Activated gamma-delta T cell treated with anti-CD3 and anti-CD28 coated beads, Interleukin-2, amount 50 U/mL, for 16 hours (primary cell): ENCODE data around the gene NOXRED1.

Source experiments
- DNase-seq: peaks from one replicate; pipeline ENCODE4 v3.0.0-alpha.2; 2020; ENCODE audit warnings: low read depth

The NOXRED1 gene

DNA sequence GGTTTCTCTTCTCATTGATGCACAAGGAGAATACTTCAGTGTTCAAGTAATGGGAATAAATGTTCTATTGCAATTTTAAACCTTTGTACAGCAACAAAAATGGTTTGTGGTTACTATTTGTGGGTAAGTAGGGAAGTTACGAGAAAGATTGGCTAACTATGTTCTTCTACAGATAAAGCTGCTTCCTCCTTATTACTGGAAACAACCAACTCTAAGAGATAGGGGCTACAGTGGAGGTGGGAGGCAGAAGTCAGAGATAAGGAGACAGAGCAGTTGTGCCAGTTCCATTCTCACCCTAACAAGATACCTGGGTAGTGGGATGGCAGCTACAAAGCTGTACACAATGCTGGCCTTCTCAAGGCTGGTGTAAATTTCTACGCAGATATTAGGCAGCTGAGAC lies 16.2 kb downstream of the NOXRED1 start:
- no peak for DNase-seq

DNA sequence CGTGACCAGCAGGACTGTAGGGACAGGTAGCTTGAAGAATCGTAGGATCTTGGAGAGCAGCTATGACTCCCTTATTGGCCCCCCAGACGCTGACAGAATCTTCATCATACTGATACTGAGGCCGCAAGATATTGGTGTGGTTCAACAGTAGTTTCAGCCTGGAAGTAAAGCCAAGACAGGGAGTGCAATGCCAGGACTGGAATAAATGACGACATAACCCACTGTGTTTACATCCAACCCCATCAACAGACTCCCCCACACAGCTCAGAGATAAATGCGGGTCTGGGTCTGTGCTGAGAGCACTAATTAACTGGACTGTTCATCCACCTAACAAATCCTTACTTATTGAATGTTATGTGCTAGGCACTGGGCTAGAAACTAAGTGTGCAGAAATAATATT lies 16.6 kb downstream of the NOXRED1 start:
- DNase-seq: no peak

DNA sequence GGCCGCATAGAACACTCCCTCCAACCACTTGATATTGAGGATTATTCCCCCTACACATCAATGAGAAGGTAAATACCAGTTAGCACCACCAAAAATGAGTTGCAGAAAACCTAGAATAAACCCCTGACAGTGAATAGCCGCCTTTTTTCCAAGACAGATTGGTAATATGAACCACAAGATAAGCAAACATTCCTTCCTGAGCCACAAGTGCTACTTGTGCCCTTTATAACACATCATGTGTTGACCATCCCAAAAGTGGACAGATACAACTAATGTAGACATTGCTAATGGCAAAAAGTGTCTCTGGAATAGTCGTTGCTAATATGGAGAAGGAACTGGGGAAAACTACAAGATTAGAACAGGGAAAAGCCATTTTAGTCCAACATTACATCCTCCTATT lies 17.2 kb downstream of the NOXRED1 start:
- no peak for DNase-seq

DNA sequence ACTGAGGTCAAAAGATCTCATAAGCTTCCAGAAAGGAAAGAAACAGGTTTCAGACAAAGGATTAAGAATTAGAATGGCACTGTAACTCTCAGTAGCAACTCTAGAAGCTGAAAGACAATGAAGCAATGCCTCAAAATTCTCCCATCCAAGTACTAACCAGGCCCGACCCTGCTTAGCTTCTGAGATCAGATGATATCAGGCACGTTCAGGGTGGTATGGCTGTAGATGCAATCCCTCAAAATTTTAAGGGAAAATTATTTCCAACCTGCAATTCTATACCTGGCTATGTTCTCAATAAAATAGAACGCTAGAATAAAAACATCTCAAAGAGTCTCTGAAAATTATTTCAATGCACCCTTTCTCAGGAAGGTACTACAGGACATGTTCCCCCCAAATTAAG lies 19.6 kb downstream of the NOXRED1 start:
- DNase-seq: no peak

DNA sequence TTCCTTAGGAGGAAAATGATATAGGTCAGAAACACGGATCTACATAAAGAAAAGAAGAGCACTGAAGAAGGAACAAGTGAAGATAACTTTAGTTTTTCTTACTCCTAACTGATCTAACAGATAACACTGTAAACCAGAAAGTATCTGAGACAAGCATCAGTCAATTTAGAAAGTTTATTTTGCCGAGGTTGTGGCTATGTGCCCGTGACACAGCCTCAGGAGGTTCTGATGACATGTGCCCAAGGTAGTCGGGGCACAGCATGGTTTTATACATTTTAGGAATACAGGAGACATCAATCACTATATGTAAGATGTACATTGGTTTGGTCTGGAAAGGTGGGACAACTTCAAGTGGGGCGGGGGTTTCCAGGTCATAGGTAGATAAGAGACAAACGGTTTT lies 23.1 kb downstream of the NOXRED1 start:
- no peak for DNase-seq

DNA sequence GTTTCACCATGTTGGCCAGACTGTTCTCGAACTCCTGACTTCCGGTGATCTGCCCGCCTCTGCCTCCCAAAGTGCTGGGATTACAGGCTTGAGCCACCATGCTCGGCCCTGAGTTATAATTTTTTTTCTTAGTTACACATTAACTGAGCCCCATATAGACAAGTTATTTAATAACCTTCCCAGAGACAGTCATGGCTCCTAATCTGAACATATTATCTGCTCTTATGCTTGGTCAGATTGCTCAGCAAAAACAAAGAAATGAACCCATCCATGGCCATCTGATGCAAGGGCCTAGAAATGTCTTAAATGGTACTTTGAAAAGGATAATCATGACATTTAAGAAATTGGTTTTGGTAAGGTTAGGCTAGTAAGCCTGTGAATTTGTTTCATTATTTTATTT lies 33.1 kb downstream of the NOXRED1 start:
- no peak for DNase-seq

DNA sequence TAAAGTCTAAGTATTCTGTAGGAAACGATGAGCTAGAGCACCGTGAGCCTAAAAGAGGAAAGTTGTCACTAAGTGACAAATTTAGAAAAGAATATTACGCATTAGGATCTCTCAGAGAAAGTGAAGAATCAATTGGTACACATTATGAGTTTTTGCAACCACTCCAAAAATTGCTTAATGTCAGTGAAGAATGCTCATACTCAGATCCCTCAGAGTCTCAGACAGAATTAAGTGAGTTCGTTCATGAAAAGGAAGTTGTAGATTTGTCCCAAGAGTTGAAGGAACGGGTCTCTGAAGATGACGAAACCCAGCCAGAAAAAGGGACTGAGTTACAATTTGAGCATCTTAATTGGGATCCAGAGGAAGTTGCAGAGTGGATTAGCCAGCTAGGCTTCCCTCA lies 44.6 kb downstream of the NOXRED1 start:
- DNase-seq: no peak

DNA sequence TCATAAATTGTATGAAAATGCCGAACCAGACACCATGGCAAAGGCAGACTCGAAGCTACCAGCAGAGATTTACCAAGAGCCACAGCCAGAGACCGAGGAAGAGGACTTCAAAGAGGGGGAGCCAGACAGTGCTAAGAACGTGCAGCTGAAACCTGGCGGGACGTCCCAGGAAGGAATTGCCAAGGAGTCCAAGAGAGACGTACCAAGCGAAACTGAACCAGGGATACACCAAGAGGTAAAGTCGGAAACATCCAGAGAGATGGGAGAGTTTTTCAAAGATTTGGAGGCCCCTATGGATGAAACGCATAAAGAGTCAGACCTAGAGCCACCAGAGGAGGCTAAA lies 45.9 kb downstream of the NOXRED1 start:
- no peak for DNase-seq

DNA sequence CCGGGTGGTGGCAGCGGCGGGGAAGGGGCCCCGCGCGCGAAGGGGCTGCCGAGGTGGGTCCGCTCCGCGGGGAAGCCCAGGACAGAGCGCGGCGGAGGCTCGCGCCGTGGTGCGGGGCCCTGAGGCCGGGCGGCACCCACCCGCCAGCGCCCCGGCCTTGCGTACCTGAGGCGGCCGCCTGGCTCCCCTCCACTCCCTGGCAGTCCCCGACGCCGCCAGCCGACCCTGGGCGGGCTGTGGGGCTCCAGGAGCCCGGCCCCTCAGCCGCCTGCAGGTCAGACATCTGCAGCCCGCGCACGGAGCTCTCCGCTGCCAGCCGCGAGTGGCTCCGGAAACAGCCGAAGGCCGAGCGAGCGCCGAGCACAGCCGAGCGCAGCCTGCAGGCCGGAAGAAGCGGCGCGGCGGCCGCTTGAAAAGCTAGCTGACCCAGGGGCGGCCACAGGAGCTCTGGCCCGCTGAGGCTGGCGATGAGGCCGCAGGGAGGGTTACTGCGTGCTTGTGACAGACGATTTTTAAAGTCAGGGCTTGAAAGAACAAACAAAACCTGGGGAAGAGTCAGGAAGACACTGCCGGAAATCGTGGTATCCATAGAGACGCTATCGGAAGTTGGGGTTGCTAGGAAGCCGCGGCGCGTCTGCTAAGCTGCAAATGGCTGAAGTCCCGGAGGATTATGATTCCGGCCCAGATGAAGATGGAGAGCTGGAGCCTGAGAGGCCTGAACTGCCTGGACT lies 46.4 kb downstream of the NOXRED1 start, which contains the start of the genes SAMD15 and TMED8:
SAMD15 (plus strand) TSS at position 609 of the 731 bp plus-strand sequence; CDS start at position 649, 40 bp downstream.
TMED8 (minus strand) TSS at position 324 of the 731 bp plus-strand sequence; CDS start at position 283, 41 bp downstream.
- DNase-seq: peak; percentile 68

DNA sequence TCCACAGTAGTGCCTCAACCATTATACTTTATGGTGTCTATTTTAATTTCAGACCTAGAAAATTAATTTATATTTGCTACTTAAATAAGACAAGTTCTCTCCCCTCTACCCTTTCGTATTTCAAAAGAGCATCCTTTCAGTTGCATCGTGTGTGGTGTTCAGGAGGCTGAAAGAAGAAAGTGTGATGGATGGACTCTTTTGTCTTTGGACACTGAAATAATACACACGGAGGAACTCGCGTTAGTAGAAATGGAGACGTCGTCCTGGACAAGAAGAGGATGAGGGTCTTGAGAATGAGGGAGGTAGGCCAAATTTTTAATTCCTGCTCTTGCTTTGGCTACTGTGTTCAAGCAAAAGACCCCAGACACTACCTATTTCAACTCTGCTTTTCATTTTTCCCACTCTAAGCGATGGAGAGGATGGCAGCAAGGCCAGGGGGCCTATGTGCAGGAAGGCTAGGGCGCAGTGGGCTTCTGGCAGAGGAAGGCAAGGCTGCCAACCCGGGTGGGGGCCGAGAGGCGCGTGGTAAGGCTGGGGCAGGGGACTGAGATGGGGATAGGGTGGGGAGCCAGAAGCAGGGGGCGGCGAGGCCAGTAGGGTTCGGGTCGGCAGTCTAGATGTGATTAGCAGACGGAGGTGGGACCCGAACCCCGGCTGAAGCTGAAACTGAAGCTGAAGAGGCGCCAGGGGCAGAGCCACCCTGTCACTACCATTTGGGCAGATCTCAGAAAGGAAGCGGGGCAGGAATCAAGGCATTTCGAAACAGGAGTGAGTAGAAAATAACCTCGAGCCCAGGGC lies 47.2 kb downstream of the NOXRED1 start:
- DNase-seq: peak; percentile 4

DNA sequence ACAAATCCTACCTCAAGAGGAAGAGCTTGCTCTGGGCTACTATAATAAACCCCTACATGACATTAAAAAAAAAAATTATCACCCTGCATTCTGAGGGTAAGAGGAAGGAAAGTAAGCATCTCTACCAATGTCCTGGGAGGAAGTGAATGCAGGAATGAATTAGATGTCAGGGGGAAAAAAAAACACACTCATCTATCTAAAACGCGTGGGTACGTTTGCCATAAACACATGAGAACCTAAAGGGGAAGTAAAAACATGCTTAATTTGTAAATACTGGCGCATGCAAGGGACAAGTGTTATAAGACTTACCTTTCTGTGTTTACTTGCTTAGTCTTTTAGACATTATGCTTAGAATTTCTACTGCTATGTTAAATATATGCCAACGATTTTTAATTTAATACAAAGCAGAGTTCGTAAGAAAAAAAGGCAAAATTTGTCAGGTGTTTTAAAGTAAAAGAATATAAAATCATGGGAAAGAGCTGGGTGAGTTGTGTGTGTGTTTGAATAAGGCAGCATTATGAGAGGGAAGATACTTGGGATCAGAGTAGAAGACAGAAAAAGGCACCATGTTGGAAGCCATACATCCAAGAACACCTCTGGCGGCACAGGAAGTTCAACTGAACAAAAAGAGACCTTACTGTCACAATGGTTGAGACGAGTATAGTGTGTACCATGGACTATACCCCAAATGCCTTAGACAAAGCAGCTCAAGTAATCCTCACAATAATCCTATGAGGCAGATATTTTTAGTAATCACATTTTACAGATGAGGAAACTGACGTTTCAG lies 48.0 kb downstream of the NOXRED1 start:
- DNase-seq: no peak

DNA sequence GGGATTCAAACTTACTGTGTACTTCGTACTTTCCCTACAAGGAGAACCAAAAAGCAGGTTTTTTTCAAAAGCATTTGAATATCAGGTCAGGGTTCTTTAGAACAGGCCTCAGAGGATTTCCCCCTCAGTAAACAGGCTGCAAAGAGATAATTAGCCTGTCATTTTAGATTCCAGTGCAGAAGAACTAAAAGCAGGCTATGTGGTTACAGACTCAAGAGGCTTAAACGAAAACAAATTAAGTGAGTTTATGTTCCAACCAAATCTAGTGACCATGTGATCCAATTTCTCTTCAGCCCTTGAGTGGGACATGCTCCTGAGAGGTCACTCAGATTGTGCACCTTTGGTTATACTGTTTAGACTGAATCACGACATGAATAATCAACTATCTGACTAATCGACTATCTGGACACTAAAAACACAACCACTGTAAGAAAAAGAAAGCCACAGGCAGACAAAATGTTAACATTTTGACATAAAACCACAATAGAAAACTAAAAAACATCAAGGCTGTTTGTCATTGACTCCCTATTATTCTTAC lies 51.0 kb downstream of the NOXRED1 start:
- DNase-seq: no peak

DNA sequence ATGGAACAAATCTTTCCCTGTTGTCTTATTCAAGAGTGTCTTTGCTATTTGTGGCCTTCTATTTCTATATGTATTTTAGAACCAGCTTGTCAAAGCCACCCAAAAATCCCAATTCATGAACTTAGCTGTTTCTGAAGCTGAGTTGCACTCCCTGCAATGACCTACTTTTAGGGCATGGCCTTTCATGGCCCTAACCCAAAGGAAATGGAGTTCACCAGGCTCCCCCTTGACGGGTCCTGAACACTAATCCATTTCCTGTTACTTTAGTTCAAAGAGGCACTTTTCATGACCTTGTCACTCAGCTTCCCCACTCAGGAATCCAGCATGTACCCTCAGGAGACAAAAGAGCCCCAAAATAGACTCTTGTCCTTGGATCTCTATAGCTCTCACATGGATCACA lies 54.0 kb downstream of the NOXRED1 start:
- no peak for DNase-seq

DNA sequence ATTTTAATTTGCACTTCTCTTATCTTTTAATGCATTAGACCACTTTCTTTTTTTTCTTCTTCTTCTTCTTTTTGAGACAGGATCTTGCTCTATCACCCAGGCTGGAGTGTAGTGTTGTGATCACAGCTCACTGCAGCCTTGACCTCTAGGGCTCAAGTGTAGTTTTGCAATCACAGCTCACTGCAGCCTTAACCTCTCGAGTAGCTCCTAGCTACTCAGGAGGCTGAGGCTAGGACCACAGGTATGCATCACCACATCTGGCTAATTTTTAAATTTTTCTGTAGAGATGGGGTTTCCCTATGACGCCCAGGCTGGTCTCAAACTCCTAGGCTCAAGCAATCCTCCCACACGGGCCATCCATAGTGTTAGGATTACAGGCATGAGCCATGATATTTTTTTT lies 59.2 kb downstream of the NOXRED1 start:
- DNase-seq: no peak

DNA sequence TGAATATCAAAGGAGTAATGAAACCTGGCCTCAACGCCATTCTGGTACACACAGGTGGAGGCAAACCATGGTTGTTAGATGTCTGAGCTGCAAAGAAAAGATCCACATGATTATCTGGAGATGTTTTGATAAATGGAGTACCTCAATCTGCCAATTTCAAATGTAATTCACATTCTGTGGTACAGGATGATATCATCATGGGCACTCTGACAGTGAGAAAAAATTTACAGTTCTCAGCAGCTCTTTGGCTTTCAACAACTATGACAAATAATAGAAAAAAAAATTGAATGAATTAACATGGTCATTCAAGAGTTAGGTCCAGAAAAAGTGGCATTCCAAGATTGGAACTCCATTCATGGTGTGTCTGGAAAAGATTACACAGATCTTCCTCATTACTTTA lies 63.7 kb downstream of the NOXRED1 start:
- DNase-seq: no peak

DNA sequence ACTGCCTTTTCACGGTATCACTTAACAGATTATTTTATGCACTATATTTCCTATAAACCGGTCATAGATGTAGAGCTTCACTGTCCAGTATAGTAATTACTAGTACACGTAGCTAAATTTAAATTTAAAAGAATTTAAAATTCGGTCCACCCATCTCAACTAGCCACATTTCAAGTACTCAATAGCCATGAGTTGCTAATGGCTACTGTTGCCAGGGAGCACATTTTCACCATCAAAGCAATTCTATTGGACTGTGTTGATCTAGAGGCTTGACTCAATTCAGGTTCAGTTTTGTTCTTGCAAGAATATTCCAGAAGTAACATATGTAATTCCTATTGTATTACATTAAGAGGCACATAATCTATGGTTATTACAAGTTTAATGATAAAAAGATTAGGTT lies 66.4 kb downstream of the NOXRED1 start:
- DNase-seq: no peak

DNA sequence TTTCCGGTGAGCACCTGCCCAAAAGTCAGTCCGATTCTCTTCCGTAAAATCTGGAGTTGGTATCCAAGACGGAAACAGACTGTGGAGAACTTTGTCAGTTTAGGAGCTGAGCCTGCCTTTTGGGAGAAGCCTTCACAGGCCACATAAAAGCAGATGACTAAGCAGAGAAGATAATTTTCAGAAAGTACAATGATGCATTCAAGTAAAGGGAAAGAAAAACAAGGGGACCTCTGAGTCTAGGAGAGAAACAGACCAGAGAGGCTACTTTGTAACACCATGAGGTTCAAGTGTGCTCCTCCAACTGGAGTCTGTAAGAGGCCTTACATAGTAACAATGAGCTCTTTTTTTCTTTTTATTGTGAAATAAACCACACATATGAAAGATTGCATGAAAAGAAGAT lies 67.5 kb downstream of the NOXRED1 start:
- no peak for DNase-seq

DNA sequence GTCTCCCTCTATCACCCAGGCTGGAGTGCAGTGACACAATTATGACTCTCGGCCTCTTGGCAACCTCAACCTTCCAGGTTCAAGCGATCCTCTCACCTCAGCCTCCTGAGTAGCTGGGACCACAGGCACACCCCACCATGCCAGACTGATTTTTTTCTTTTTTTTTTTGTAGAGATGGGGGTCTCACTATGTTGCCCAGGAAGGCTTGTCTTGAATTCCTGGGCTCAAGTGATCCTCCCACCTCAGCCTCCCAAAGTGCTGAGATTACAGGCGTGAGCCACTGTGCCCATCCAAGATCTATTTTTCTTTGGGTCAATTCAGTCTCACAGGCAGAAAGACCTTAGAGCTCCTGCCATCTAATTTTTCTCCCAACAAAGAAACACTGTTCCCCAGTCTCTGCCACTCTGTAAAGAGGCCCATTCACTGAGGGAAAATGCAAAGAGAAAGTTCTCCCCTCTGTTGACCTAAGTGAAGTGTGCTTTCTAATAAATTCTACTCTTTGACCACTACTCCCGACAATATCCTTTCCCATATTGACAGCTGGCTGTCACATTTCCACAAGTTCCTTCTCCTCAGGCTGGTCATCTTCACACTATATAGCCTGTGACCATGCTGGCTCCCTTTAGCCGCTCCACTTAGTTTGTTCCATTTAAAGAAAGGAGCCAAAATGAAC lies 69.7 kb downstream of the NOXRED1 start:
- DNase-seq: no peak

DNA sequence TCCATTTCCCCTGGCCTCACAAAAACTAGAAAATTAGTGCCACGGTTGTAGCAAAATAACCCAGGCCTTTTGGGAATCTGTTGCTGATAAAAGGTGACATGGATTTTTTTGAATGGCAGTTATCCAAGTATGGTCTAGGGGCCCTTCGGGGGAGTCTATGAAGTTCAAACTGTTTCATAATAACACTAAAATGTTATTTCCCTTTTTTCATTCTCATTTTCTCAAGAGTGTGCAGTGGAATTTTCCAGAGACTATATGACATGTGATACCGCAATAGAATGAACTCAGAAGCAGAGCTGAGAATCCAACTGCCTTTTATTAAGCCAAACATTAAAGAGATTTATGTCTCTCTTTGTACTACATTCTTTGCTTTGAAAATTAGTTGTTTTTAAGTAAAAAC lies 75.6 kb downstream of the NOXRED1 start:
- no peak for DNase-seq

DNA sequence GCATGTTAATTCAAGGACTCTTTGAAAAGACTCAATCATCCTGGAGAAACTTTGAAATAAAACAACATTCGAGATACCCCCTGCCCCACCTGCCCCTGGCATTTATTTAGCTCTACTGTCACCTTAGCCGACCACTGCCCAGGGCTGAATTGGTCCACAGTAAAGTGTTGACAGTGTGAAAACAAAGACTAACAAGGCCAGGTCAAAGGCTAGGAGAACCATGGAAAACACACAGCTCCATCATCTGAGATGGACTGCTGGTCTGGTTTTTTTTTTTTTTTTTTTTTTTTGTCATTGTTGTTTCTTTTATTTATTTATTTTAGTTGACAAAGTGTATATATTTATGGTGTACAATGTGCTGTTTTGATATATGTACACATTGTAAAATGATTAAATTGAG lies 76.8 kb downstream of the NOXRED1 start:
- no peak for DNase-seq

DNA sequence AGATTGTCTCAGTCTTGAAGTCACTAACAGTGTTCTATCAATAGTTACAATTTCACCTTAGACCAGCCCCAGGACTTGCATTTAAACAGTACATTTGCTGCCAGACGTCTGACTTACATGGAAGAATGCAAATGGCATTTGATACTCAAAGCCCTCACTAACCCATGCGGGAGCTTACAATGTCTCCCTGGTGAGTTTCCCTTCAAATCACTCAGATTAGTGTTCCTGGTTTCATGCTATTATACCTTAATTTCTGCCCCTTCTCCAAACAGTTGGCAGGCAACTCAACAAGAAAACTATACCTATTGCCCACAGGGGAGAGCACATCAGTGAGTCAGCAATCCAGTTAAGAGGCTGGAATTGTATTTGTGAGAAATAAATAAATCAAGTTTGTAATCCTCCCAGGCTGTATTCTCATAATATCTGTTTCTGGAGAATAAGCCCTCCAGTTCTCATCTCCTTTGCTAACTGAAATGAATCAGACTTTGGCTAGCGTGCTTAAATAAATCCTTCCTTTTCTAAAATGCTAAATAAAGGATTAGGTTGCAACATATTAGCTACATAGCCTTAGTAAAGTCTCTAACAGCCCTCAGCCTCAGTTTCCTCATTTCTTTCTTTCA lies 78.8 kb downstream of the NOXRED1 start:
- no peak for DNase-seq
